IMR-90 (cell line): ENCODE measurements around the gene ANO7. TPM values are rescaled to one million over a fixed set of nuclear protein-coding genes. Genes with fewer than 3 reads are reported as not detected.

Experiments used
- MXI1 ChIP-seq: IDR thresholded peaks from 2 replicates; pipeline ENCODE4 v1.6.1; 2012; ENCODE audit warnings: low read depth, mild to moderate bottlenecking, low read length, moderate library complexity, borderline replicate concordance
- NFE2L2 ChIP-seq: fragments of 150-350 bp; IDR thresholded peaks from 2 replicates; pipeline ENCODE4 v1.6.1; 2016; ENCODE audit warnings: low read depth, mild to moderate bottlenecking, low read length
- RAD21 ChIP-seq: IDR thresholded peaks from 2 replicates; pipeline ENCODE4 v1.6.1; 2012; ENCODE audit warnings: low read length, improper control_type of control experiment
- polyA plus RNA-seq, 3 experiments: library from polyadenylated mRNA; depleted of rRNA; stranded (reverse); fragments of >200 nt; gene quantifications; 2 replicates each; pipeline ENCODE4 v1.2.3, GENCODE V29; 2012; ENCODE audit warnings: low replicate concordance in 1 of 3
- total RNA-seq: library from RNA; depleted of rRNA; stranded (reverse); fragments of >200 nt; gene quantifications from 2 replicates; pipeline ENCODE4 v1.2.3, GENCODE V29; 2012
- TF ChIP-seq, protein P1 (sequence below): fragments of 150-350 bp; IDR thresholded peaks from 2 replicates; pipeline ENCODE4 v1.6.1; 2016; ENCODE audit warnings: low read depth, mild to moderate bottlenecking, low read length, moderate library complexity, borderline replicate concordance

Gene ANO7
- total and polyA plus RNA-seq, 2 of the 4 experiments (the other 2 are of a cell fraction): 0.36 to 3.4 TPM

DNA sequence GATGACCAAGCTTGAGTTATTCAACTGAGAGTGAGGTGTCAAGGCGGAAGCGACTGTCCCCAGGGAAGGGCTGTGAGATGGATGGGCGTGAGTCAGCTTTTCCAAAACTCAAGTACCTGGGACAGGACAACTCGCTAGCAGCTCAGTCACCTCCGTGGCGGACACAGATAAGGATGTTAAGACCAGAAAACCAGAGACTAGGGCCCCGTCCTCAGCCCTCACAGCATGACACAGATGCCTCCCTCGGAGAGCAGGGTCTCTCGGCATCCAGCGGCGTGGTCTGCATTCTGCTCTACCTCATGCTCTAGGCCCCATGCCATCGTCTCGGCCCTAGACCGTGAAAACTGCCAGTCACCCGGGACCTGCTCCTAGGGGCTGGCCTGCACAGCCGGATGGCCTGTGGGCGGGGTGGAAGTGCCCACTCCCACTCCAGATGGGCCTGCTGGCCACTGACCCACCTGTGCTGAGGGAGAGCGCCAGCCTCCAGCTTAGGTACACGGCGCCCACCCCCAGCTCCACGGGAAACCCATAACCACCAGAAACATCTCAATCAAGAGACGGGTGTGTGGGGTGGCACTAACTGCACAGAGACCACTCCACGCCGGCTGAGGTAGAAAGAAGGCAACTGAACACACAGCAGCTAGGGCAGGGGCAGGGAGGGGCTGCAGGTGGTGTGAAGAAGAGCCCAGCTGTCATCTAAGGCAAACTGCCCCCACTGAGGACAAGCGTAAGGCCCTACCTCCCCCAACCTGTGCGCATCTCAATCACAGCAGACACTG lies 39.8 kb downstream of the ANO7 start (continued):
- TF ChIP-seq, protein P1, sequence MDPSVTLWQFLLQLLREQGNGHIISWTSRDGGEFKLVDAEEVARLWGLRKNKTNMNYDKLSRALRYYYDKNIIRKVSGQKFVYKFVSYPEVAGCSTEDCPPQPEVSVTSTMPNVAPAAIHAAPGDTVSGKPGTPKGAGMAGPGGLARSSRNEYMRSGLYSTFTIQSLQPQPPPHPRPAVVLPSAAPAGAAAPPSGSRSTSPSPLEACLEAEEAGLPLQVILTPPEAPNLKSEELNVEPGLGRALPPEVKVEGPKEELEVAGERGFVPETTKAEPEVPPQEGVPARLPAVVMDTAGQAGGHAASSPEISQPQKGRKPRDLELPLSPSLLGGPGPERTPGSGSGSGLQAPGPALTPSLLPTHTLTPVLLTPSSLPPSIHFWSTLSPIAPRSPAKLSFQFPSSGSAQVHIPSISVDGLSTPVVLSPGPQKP: no peak
- no peak for TF ChIP-seq MXI1
- no peak for TF ChIP-seq NFE2L2
- no peak for TF ChIP-seq RAD21
